ENCODE data around the gene ALKBH4. TPM values are rescaled to one million over a fixed set of nuclear protein-coding genes. Genes with fewer than 3 reads are reported as not detected.
"Not testable (repeated sequence)": the region's sequence is repeated elsewhere in the genome, so short reads cannot be mapped to it uniquely, and the experiment has no call there.

The ALKBH4 gene
- total and polyA plus RNA-seq, 2 donors (not counting 3 experiments of a cell fraction or from before 2014, with no cell fraction given): 5.3 to 10.8 TPM

GRCh38 chr7:102503141-102503540 lies 38.5 kb upstream of the ALKBH4 start:
- intact Hi-C loops (cut with micrococcal nuclease); H3K4me1 ChIP-seq (ENCODE audit: control insufficient read depth, extremely low read depth, insufficient read depth, low read length); POLR2A ChIA-PET; H3K9me1 ChIP-seq (replicated peaks; ENCODE audit: control insufficient read depth, extremely low read depth, insufficient read depth, low read length); DNase-seq (ENCODE audit: low read depth, low spot score); H3K4me3 ChIP-seq (replicated peaks in 1 of 3; ENCODE audit: insufficient read depth in 1 of 3, low read depth in 1 of 3, low read length in 3 of 3); H3K4me2 ChIP-seq (ENCODE audit: insufficient read depth, low read length); CTCF ChIA-PET; H3K27me3 ChIP-seq (ENCODE audit: control insufficient read depth in 2 of 2, insufficient read depth in 2 of 2, low read length in 2 of 2); FAIRE-seq; dilution Hi-C loops (cut with MboI; ENCODE audit: extremely low pct_ligation_motif_present, low sequenced_read_pairs); H3K27ac ChIP-seq (ENCODE audit: insufficient read depth, low read depth, low read length); H2AFZ ChIP-seq (ENCODE audit: low read depth, low read length); H3K36me3 ChIP-seq (ENCODE audit: control insufficient read depth in 2 of 2, extremely low read depth in 1 of 2, insufficient read depth in 2 of 2, low read length in 2 of 2); BruUV-seq (replicated peaks); H3K9me3 ChIP-seq (replicated peaks; ENCODE audit: control insufficient read depth, insufficient read depth, low read length); H4K20me1 ChIP-seq (replicated peaks; ENCODE audit: control insufficient read depth, extremely low read depth, insufficient read depth, low read length); H3K9ac ChIP-seq (replicated peaks; ENCODE audit: extremely low read depth, insufficient read depth, low read length); H3K79me2 ChIP-seq (ENCODE audit: control insufficient read depth, insufficient read depth, low read length): not testable (repeated sequence)

- H3K27me3 ChIP-seq (ENCODE audit: control insufficient read depth in 2 of 2, insufficient read depth in 2 of 2, low read length in 2 of 2); POLR2A ChIA-PET; H3K9me3 ChIP-seq (replicated peaks; ENCODE audit: control insufficient read depth, insufficient read depth, low read length); H3K4me1 ChIP-seq (ENCODE audit: control insufficient read depth, extremely low read depth, insufficient read depth, low read length); intact Hi-C loops (cut with micrococcal nuclease); BruUV-seq (replicated peaks); FAIRE-seq; H3K36me3 ChIP-seq (ENCODE audit: control insufficient read depth in 2 of 2, extremely low read depth in 1 of 2, insufficient read depth in 2 of 2, low read length in 2 of 2); DNase-seq (ENCODE audit: low read depth, low spot score); H3K9me1 ChIP-seq (replicated peaks; ENCODE audit: control insufficient read depth, extremely low read depth, insufficient read depth, low read length); H3K4me2 ChIP-seq (ENCODE audit: insufficient read depth, low read length); H4K20me1 ChIP-seq (replicated peaks; ENCODE audit: control insufficient read depth, extremely low read depth, insufficient read depth, low read length); H3K4me3 ChIP-seq (replicated peaks in 1 of 3; ENCODE audit: insufficient read depth in 1 of 3, low read depth in 1 of 3, low read length in 3 of 3); dilution Hi-C loops (cut with MboI; ENCODE audit: extremely low pct_ligation_motif_present, low sequenced_read_pairs); H3K9ac ChIP-seq (replicated peaks; ENCODE audit: extremely low read depth, insufficient read depth, low read length); CTCF ChIA-PET; H2AFZ ChIP-seq (ENCODE audit: low read depth, low read length); H3K27ac ChIP-seq (ENCODE audit: insufficient read depth, low read depth, low read length); H3K79me2 ChIP-seq (ENCODE audit: control insufficient read depth, insufficient read depth, low read length): not testable (repeated sequence)
Observed at GRCh38 chr7:102498321-102498720, 33.7 kb upstream of the ALKBH4 start.

- H3K9me1 ChIP-seq (replicated peaks; ENCODE audit: control insufficient read depth, extremely low read depth, insufficient read depth, low read length); H3K27me3 ChIP-seq (ENCODE audit: control insufficient read depth in 2 of 2, insufficient read depth in 2 of 2, low read length in 2 of 2); H3K4me2 ChIP-seq (ENCODE audit: insufficient read depth, low read length); H3K4me3 ChIP-seq (replicated peaks in 1 of 3; ENCODE audit: insufficient read depth in 1 of 3, low read depth in 1 of 3, low read length in 3 of 3); H3K9ac ChIP-seq (replicated peaks; ENCODE audit: extremely low read depth, insufficient read depth, low read length); FAIRE-seq; H3K79me2 ChIP-seq (ENCODE audit: control insufficient read depth, insufficient read depth, low read length); H3K9me3 ChIP-seq (replicated peaks; ENCODE audit: control insufficient read depth, insufficient read depth, low read length); DNase-seq (ENCODE audit: low read depth, low spot score); H3K4me1 ChIP-seq (ENCODE audit: control insufficient read depth, extremely low read depth, insufficient read depth, low read length); H4K20me1 ChIP-seq (replicated peaks; ENCODE audit: control insufficient read depth, extremely low read depth, insufficient read depth, low read length); intact Hi-C loops (cut with micrococcal nuclease); H3K36me3 ChIP-seq (ENCODE audit: control insufficient read depth in 2 of 2, extremely low read depth in 1 of 2, insufficient read depth in 2 of 2, low read length in 2 of 2); BruUV-seq (replicated peaks); H2AFZ ChIP-seq (ENCODE audit: low read depth, low read length); H3K27ac ChIP-seq (ENCODE audit: insufficient read depth, low read depth, low read length); POLR2A ChIA-PET; CTCF ChIA-PET; dilution Hi-C loops (cut with MboI; ENCODE audit: extremely low pct_ligation_motif_present, low sequenced_read_pairs): not testable (repeated sequence)
Observed at GRCh38 chr7:102497308-102497707, 32.6 kb upstream of the ALKBH4 start.

GRCh38 chr7:102496861-102497260 lies 32.2 kb upstream of the ALKBH4 start:
- dilution Hi-C loops (cut with MboI; ENCODE audit: extremely low pct_ligation_motif_present, low sequenced_read_pairs); H3K9me1 ChIP-seq (replicated peaks; ENCODE audit: control insufficient read depth, extremely low read depth, insufficient read depth, low read length); H2AFZ ChIP-seq (ENCODE audit: low read depth, low read length); intact Hi-C loops (cut with micrococcal nuclease); H3K36me3 ChIP-seq (ENCODE audit: control insufficient read depth in 2 of 2, extremely low read depth in 1 of 2, insufficient read depth in 2 of 2, low read length in 2 of 2); H3K27ac ChIP-seq (ENCODE audit: insufficient read depth, low read depth, low read length); H3K9me3 ChIP-seq (replicated peaks; ENCODE audit: control insufficient read depth, insufficient read depth, low read length); FAIRE-seq; H3K9ac ChIP-seq (replicated peaks; ENCODE audit: extremely low read depth, insufficient read depth, low read length); H4K20me1 ChIP-seq (replicated peaks; ENCODE audit: control insufficient read depth, extremely low read depth, insufficient read depth, low read length); H3K27me3 ChIP-seq (ENCODE audit: control insufficient read depth in 2 of 2, insufficient read depth in 2 of 2, low read length in 2 of 2); H3K4me3 ChIP-seq (replicated peaks in 1 of 3; ENCODE audit: insufficient read depth in 1 of 3, low read depth in 1 of 3, low read length in 3 of 3); H3K79me2 ChIP-seq (ENCODE audit: control insufficient read depth, insufficient read depth, low read length); CTCF ChIA-PET; H3K4me2 ChIP-seq (ENCODE audit: insufficient read depth, low read length); DNase-seq (ENCODE audit: low read depth, low spot score); POLR2A ChIA-PET; BruUV-seq (replicated peaks); H3K4me1 ChIP-seq (ENCODE audit: control insufficient read depth, extremely low read depth, insufficient read depth, low read length): not testable (repeated sequence)

Data from endothelial cell of umbilical vein (primary cell).